ENCODE data around the gene MOB2. TPM values are rescaled to one million over a fixed set of nuclear protein-coding genes. Genes with fewer than 3 reads are reported as not detected.

MOB2 gene
- total RNA-seq, 1 donor from 2014 or later: 31.3 TPM

DNA sequence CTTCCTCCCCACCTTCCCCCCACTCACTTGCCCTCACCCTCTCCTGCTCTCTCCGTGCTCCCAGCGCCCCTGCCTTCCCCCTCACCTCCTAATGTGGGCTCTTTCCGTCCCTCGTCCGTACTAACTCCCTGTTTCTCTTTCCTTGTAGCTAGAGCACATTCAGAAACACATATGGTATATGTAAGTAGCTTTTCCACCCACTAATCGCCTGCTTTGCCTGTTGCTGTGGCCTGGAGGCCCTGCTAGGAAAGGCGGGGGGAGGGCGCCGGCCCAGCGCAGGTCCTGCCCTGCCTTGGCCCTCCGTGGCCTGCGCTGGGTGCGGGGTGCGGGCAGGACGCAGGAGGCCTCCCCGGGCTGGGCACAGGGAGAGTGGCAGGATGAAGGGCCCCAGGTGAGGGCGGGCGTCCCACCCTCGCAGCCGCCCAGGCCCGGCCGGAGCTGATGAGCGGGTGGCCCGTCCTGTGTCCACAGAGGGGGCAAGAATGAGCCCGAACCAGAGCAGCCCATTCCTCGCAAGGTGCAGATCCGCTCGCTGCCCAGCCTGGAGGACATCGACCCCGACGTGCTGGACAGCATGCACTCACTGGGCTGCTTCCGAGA, 41.7 kb downstream of the MOB2 start:
- Mint-ChIP-seq H3K36me3 (no peaks in the 10 kb centered on the region), H3K9me3 (no peaks in the 10 kb centered on the region), H3K4me1 (peaks cover 2% of the 10 kb centered on the region), H3K27ac (peak overlapping the region; percentile 30), H3K4me3 (no peak overlapping the region), H3K27me3 (ENCODE audit: low read depth) (no peaks in the 10 kb centered on the region)
- TF ChIP-seq, protein P1, sequence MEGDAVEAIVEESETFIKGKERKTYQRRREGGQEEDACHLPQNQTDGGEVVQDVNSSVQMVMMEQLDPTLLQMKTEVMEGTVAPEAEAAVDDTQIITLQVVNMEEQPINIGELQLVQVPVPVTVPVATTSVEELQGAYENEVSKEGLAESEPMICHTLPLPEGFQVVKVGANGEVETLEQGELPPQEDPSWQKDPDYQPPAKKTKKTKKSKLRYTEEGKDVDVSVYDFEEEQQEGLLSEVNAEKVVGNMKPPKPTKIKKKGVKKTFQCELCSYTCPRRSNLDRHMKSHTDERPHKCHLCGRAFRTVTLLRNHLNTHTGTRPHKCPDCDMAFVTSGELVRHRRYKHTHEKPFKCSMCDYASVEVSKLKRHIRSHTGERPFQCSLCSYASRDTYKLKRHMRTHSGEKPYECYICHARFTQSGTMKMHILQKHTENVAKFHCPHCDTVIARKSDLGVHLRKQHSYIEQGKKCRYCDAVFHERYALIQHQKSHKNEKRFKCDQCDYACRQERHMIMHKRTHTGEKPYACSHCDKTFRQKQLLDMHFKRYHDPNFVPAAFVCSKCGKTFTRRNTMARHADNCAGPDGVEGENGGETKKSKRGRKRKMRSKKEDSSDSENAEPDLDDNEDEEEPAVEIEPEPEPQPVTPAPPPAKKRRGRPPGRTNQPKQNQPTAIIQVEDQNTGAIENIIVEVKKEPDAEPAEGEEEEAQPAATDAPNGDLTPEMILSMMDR (IDR thresholded peaks at IDR 0.05; ENCODE audit: unreplicated experiment): no peak
- no peak for DNase-seq (ENCODE audit: low spot score in 2 of 2, unreplicated experiment in 2 of 2)

DNA sequence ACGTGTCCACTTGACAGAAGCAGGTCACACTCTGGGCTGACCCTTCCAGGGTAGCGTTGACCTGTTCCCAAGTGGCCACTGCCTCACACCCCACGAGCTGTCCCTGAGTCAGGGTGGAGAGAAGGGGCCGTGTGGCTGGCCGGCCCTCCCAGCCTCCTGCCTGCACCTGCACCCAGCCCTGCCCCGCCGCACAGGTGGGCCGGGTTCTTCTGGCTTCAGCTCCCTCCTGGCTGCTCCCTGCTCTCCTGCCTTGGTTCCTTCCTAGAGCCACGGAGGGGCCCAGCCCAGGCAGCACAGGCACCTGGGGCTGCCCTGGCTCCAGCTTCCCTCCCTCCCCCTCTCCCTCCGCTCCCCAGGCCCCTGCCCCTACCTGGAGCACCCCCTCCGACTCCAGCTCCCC, 42.3 kb downstream of the MOB2 start:
- Mint-ChIP-seq H3K27ac (no peak overlapping the region), H3K27me3 (ENCODE audit: low read depth) (no peaks in the 10 kb centered on the region), H3K4me3 (no peak overlapping the region), H3K4me1 (peaks cover 2% of the 10 kb centered on the region), H3K36me3 (no peaks in the 10 kb centered on the region), H3K9me3 (no peaks in the 10 kb centered on the region)
- TF ChIP-seq, protein P1 (IDR thresholded peaks at IDR 0.05; ENCODE audit: unreplicated experiment): no peak
- DNase-seq (ENCODE audit: low spot score in 2 of 2, unreplicated experiment in 2 of 2): no peak

DNA sequence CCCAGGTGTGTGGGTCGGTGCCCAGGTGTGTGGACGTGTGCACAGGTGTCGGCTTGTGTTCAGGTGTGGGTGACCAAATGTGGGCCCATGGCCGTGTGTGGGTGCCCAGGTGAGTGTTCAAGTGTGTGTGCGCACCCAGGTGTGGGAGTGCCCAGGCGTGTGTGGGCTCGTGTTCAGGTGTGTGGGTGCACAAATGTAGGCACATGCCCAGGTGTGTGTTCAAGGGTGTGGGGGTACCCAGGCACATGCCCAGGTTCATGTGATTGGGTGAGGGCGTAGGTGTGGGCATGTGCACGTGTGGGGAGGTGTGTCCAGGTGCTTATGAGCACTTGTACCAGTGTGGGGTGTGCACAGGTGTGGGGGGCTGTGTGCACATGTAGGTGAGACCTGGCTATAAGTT, 42.8 kb downstream of the MOB2 start:
- no peaks in the 10 kb centered on the region for H3K27me3 Mint-ChIP-seq (ENCODE audit: low read depth)
- DNase-seq (ENCODE audit: low spot score in 2 of 2, unreplicated experiment in 2 of 2): no peak
- TF ChIP-seq, protein P1 (IDR thresholded peaks at IDR 0.05; ENCODE audit: unreplicated experiment): no peak
- no peaks in the 10 kb centered on the region for H3K36me3 Mint-ChIP-seq
- H3K4me1 Mint-ChIP-seq: peaks cover 2% of the 10 kb centered on the region
- H3K4me3 Mint-ChIP-seq: no peak overlapping the region
- no peaks in the 10 kb centered on the region for H3K9me3 Mint-ChIP-seq
- H3K27ac Mint-ChIP-seq: no peak overlapping the region

DNA sequence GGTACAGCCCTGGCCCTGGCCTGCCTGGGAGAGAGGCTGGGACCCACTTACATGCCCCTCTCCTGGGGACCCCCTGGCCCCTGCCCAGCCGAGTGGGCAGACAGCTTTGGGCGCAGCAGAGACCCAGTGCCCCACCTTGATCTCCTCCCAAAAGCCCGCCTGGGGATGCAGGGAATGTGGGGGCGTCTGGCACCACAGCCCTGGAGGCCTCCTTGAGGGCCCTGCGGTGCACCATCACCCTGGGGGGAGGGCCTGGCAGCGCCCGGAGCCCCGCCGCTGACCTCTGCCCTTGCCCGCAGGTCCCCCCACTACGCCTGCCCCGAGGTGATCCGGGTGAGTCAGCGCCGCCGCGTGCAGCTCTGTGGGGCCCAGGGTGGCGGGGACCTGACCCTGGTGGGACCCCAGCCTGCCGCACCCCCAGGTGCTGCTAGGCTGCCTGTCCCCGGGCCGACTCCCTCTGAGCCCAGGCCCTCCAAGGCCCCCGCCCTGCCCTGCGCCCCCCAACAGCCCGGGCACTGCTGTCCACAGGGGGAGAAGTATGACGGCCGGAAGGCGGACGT, 43.7 kb downstream of the MOB2 start:
- Mint-ChIP-seq H3K27ac (no peak overlapping the region), H3K9me3 (no peaks in the 10 kb centered on the region), H3K27me3 (ENCODE audit: low read depth) (no peaks in the 10 kb centered on the region), H3K36me3 (no peaks in the 10 kb centered on the region), H3K4me3 (no peak overlapping the region), H3K4me1 (peaks cover 8% of the 10 kb centered on the region)
- no peak for DNase-seq (ENCODE audit: low spot score in 2 of 2, unreplicated experiment in 2 of 2)
- TF ChIP-seq, protein P1 (IDR thresholded peaks at IDR 0.05; ENCODE audit: unreplicated experiment): no peak

DNA sequence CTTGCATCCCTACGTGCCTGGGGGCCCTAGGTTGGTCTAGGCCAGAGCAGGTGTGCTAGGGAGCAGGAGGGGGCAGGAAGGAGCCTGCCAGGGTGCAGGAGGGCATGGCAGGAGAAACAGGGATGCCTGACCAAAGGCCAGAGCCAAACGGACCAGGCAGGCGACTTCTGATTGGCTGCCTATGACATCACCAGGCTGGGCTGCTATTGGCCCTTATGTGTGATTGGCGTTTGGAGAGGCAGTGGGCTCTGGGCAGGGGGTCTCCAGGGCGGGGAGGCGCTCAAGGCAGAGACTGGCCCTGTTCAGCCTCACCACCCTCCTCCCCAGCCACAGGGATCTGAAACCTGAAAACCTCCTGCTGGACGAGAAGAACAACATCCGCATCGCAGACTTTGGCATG, 44.4 kb downstream of the MOB2 start:
- no peak overlapping the region for H3K4me3 Mint-ChIP-seq
- H3K36me3 Mint-ChIP-seq: no peaks in the 10 kb centered on the region
- H3K27ac Mint-ChIP-seq: no peak overlapping the region
- DNase-seq (ENCODE audit: low spot score in 2 of 2, unreplicated experiment in 2 of 2): no peak
- no peaks in the 10 kb centered on the region for H3K27me3 Mint-ChIP-seq (ENCODE audit: low read depth)
- TF ChIP-seq, protein P1 (IDR thresholded peaks at IDR 0.05; ENCODE audit: unreplicated experiment): no peak
- peaks cover 8% of the 10 kb centered on the region for H3K4me1 Mint-ChIP-seq
- no peaks in the 10 kb centered on the region for H3K9me3 Mint-ChIP-seq

Measured in mesothelial cell of epicardium (in vitro differentiated cells).